SK-N-SH (cell line): ENCODE measurements around the gene MIPOL1. TPM values are rescaled to one million over a fixed set of nuclear protein-coding genes. Genes with fewer than 3 reads are reported as not detected.

Experiments
- CTCF ChIA-PET: fragments of 300-600, 350-600 bp; formaldehyde crosslinking; extraction: SDS; loops from one replicate; lab custom pipeline; 2021; lab: Yijun Ruan, JAX
- POLR2A ChIA-PET: fragments of 350-600 bp; sonication (Branson Sonifier 250); formaldehyde crosslinking; extraction: SDS; loops from one replicate; lab custom pipeline; 2020; ENCODE audit warnings: antibody characterized with exemption, inconsistent platforms; lab: Yijun Ruan, JAX
- DNase-seq: peaks from one replicate; pipeline ENCODE4 v3.0.0; 2012
- H2AFZ ChIP-seq: fragments of 200-600 bp; sonication (generic); 2 replicates; pipeline ENCODE4 v1.8.1; 2016; ENCODE audit warnings: antibody characterized with exemption, mild to moderate bottlenecking, low read depth
- H3F3A ChIP-seq: fragments of 200-600 bp; sonication (generic); replicated peaks from 2 replicates; pipeline ENCODE3; 2016; ENCODE audit warnings: antibody characterized with exemption, mild to moderate bottlenecking; ENCODE audit not compliant: insufficient read depth
- H3K27ac ChIP-seq, 2 experiments: fragments of 200-500 bp in 1 of 2; fragments of 200-600 bp in 1 of 2; sonication (Bioruptor generic) in 1 of 2; sonication (generic), shearing (Covaris generic) in 1 of 2; 2 replicates each; pipeline versions ENCODE4 v1.5.1 to v1.6.1; 2014 to 2016; ENCODE audit warnings: low read depth in 2 of 2, inconsistent platforms in 1 of 2, low read length in 1 of 2, mild to moderate bottlenecking in 1 of 2, mixed read lengths in 1 of 2
- H3K27me3 ChIP-seq: fragments of 200-600 bp; sonication (generic), shearing (Covaris generic); 2 replicates; pipeline ENCODE4 v1.6.1; 2016; ENCODE audit warnings: mixed run types; ENCODE audit not compliant: insufficient read depth
- H3K36me3 ChIP-seq, 2 experiments: fragments of 200-500 bp in 1 of 2; fragments of 200-600 bp in 1 of 2; sonication (Bioruptor generic) in 1 of 2; sonication (generic) in 1 of 2; replicated peaks in 1 of 2; 2 replicates each; pipeline versions ENCODE3 to v1.5.1; 2014 to 2016; ENCODE audit warnings: low read length in 1 of 2, mild to moderate bottlenecking in 1 of 2; ENCODE audit not compliant: insufficient read depth in 2 of 2, control insufficient read depth in 1 of 2
- H3K4me1 ChIP-seq, 2 experiments: fragments of 200-500 bp in 1 of 2; fragments of 200-600 bp in 1 of 2; sonication (Bioruptor generic) in 1 of 2; sonication (generic), shearing (Covaris generic) in 1 of 2; 2 replicates each; pipeline versions ENCODE4 v1.5.1 to v1.6.1; 2014 to 2016; ENCODE audit warnings: low read depth in 1 of 2, low read length in 1 of 2, mixed run types in 1 of 2; ENCODE audit not compliant: insufficient read depth in 2 of 2, control insufficient read depth in 1 of 2
- H3K4me2 ChIP-seq: fragments of 200-600 bp; sonication (generic), shearing (Covaris generic); 2 replicates; pipeline ENCODE4 v1.6.1; 2017; ENCODE audit warnings: mixed run types
- H3K4me3 ChIP-seq, 2 experiments: fragments of 200-500 bp in 1 of 2; fragments of 200-600 bp in 1 of 2; sonication (Bioruptor generic) in 1 of 2; sonication (generic), shearing (Covaris generic) in 1 of 2; 2 replicates each; pipeline versions ENCODE4 v1.5.1 to v1.8.1; 2014 to 2016; ENCODE audit warnings: low read depth in 2 of 2, inconsistent platforms in 1 of 2, low read length in 1 of 2, mild to moderate bottlenecking in 1 of 2, mixed read lengths in 1 of 2, moderate library complexity in 1 of 2
- H3K79me2 ChIP-seq: fragments of 200-600 bp; sonication (generic); 2 replicates; pipeline ENCODE4 v1.8.1; 2017; ENCODE audit warnings: mild to moderate bottlenecking; ENCODE audit not compliant: insufficient read depth
- H3K9ac ChIP-seq: fragments of 200-600 bp; sonication (generic); 2 replicates; pipeline ENCODE4 v1.6.1; 2017; ENCODE audit warnings: mixed run types
- H3K9me2 ChIP-seq: fragments of 200-600 bp; sonication (generic); 2 replicates; pipeline ENCODE4 v1.6.1; 2017; ENCODE audit warnings: mixed run types
- H3K9me3 ChIP-seq: fragments of 200-600 bp; sonication (generic); 2 replicates; pipeline ENCODE4 v1.6.1; 2017; ENCODE audit warnings: mixed run types, mild to moderate bottlenecking, moderate library complexity
- H4K20me1 ChIP-seq: fragments of 200-600 bp; sonication (generic); 2 replicates; pipeline ENCODE4 v1.6.1; 2017; ENCODE audit warnings: mild to moderate bottlenecking, mixed run types; ENCODE audit not compliant: insufficient read depth
- EZH2phosphoT487 ChIP-seq: fragments of 200-600 bp; sonication (generic); IDR thresholded peaks from 2 replicates; pipeline ENCODE4 v1.6.1; 2017; ENCODE audit warnings: low read depth, mixed run types, mild to moderate bottlenecking, antibody characterized with exemption, moderate library complexity, borderline replicate concordance
- FOXJ3 ChIP-seq: sonication (generic); formaldehyde crosslinking; IDR thresholded peaks from 2 replicates; pipeline ENCODE4 v1.5.1; 2020; ENCODE audit warnings: mild to moderate bottlenecking, missing genetic modification reagents
- MEF2A ChIP-seq: IDR thresholded peaks from 2 replicates; pipeline ENCODE4 v1.4.0; 2012; ENCODE audit warnings: low read depth, borderline replicate concordance
- MXI1 ChIP-seq: IDR thresholded peaks from 2 replicates; pipeline ENCODE4 v1.6.1; 2012; ENCODE audit warnings: mild to moderate bottlenecking, low read depth, low read length, improper control_type of control experiment
- NRF1 ChIP-seq: IDR thresholded peaks from 2 replicates; pipeline ENCODE4 v1.6.1; 2012; ENCODE audit warnings: low read depth, mild to moderate bottlenecking, low read length
- TEAD4 ChIP-seq: IDR thresholded peaks from 2 replicates; pipeline ENCODE4 v1.4.0; 2012; ENCODE audit warnings: mild to moderate bottlenecking, borderline replicate concordance; ENCODE audit not compliant: insufficient read depth
- ZBTB33 ChIP-seq: IDR thresholded peaks from 2 replicates; pipeline ENCODE4 v1.4.0; 2012; ENCODE audit warnings: low read depth, borderline replicate concordance
- WGBS: methylation state at CpG from one replicate; pipeline ENCODE4 v1.1.6; 2017; ENCODE audit warnings: low lambda C conversion rate; 5-methylcytosine and 5-hydroxymethylcytosine counted together
- polyA plus RNA-seq, 3 experiments: library from polyadenylated mRNA; depleted of rRNA; stranded (reverse); fragments of >200 nt; gene quantifications; 2 replicates each; pipeline ENCODE4 v1.2.3, GENCODE V29; 2012
- TF ChIP-seq, protein P1 (sequence below): IDR thresholded peaks from 2 replicates; pipeline ENCODE4; 2012
- TF ChIP-seq, protein P2 (sequence below): fragments of 150-350 bp; IDR thresholded peaks from 2 replicates; pipeline ENCODE4 v1.6.1; 2017; ENCODE audit warnings: antibody characterized with exemption, low read length, low read depth, borderline replicate concordance
- TF ChIP-seq, protein P3 (sequence below): fragments of 200-600 bp; sonication (generic); IDR thresholded peaks from 2 replicates; pipeline ENCODE4 v1.6.1; 2017; ENCODE audit warnings: antibody characterized with exemption, mild to moderate bottlenecking, moderate library complexity

Gene MIPOL1
- polyA plus RNA-seq, 1 of the 3 experiments (the other 2 are of a cell fraction) = 0.23 TPM

- H3K79me2 ChIP-seq = no peaks in the 10 kb centered on the region
- H3F3A ChIP-seq = no peaks in the 10 kb centered on the region
- no peaks in the 10 kb centered on the region for H3K9me2 ChIP-seq
- no peak overlapping the region for H3K4me2 ChIP-seq
- no peak overlapping the region for H2AFZ ChIP-seq
- H3K36me3 ChIP-seq = no peaks in the 10 kb centered on the region
- POLR2A ChIA-PET = no interaction called here
- H3K9ac ChIP-seq = no peak overlapping the region
- CTCF ChIA-PET = no interaction called here
- H3K27ac ChIP-seq = no peak overlapping the region
- TF ChIP-seq ZBTB33 (no peak), EZH2phosphoT487 (no peak), MEF2A (no peak), MXI1 (no peak), NRF1 (no peak)
- TF ChIP-seq, protein P1, sequence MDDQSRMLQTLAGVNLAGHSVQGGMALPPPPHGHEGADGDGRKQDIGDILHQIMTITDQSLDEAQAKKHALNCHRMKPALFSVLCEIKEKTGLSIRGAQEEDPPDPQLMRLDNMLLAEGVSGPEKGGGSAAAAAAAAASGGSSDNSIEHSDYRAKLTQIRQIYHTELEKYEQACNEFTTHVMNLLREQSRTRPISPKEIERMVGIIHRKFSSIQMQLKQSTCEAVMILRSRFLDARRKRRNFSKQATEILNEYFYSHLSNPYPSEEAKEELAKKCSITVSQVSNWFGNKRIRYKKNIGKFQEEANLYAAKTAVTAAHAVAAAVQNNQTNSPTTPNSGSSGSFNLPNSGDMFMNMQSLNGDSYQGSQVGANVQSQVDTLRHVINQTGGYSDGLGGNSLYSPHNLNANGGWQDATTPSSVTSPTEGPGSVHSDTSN = no peak
- TF ChIP-seq, protein P2, sequence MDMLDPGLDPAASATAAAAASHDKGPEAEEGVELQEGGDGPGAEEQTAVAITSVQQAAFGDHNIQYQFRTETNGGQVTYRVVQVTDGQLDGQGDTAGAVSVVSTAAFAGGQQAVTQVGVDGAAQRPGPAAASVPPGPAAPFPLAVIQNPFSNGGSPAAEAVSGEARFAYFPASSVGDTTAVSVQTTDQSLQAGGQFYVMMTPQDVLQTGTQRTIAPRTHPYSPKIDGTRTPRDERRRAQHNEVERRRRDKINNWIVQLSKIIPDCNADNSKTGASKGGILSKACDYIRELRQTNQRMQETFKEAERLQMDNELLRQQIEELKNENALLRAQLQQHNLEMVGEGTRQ = no peak
- TF ChIP-seq, protein P3, sequence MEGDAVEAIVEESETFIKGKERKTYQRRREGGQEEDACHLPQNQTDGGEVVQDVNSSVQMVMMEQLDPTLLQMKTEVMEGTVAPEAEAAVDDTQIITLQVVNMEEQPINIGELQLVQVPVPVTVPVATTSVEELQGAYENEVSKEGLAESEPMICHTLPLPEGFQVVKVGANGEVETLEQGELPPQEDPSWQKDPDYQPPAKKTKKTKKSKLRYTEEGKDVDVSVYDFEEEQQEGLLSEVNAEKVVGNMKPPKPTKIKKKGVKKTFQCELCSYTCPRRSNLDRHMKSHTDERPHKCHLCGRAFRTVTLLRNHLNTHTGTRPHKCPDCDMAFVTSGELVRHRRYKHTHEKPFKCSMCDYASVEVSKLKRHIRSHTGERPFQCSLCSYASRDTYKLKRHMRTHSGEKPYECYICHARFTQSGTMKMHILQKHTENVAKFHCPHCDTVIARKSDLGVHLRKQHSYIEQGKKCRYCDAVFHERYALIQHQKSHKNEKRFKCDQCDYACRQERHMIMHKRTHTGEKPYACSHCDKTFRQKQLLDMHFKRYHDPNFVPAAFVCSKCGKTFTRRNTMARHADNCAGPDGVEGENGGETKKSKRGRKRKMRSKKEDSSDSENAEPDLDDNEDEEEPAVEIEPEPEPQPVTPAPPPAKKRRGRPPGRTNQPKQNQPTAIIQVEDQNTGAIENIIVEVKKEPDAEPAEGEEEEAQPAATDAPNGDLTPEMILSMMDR = no peak
- no peaks in the 10 kb centered on the region for H3K9me3 ChIP-seq
- DNase-seq = no peak
- H4K20me1 ChIP-seq = no peaks in the 10 kb centered on the region
- H3K4me1 ChIP-seq = no peaks in the 10 kb centered on the region
- peaks cover 12% of the 10 kb centered on the region; the same call in 1 of the 2 replicates for H3K27me3 ChIP-seq
- WGBS = 10% methylated on average over 2 of the region's 62 CpGs
- H3K4me3 ChIP-seq = no peak overlapping the region
Observed at GRCh38 chr14:37584211-37585100, 386.7 kb downstream of the MIPOL1 start.

- Histone ChIP-seq H3K27me3 (peaks cover 12% of the 10 kb centered on the region; the same call in 1 of the 2 replicates), H3K9me3 (no peaks in the 10 kb centered on the region), H3K4me2 (no peak overlapping the region), H3K36me3 (no peaks in the 10 kb centered on the region), H3F3A (no peaks in the 10 kb centered on the region), H3K9ac (no peak overlapping the region), H3K9me2 (no peaks in the 10 kb centered on the region), H3K4me1 (no peaks in the 10 kb centered on the region), H3K4me3 (no peak overlapping the region), H2AFZ (no peak overlapping the region), H4K20me1 (no peaks in the 10 kb centered on the region), H3K27ac (no peak overlapping the region), H3K79me2 (no peaks in the 10 kb centered on the region)
- ChIA-PET POLR2A (no interaction called here), CTCF (no interaction called here)
- TF ChIP-seq MEF2A (no peak), EZH2phosphoT487 (no peak), TEAD4 (no peak), FOXJ3 (CRISPR knock-in tag) (no peak)
- WGBS = 46% methylated on average over 10 of the region's 23 CpGs
- DNase-seq = no peak
Observed at GRCh38 chr14:37585101-37585511, 387.4 kb downstream of the MIPOL1 start.
